Activated CD4-positive, CD25-positive, alpha-beta regulatory T cell (primary cell): ENCODE measurements around the gene GARIN5A.

Experiments used
- DNase-seq, 4 experiments: peaks; one replicate each; lab custom pipeline; 2025; lab: John Stamatoyannopoulos, UW

GARIN5A gene

DNA sequence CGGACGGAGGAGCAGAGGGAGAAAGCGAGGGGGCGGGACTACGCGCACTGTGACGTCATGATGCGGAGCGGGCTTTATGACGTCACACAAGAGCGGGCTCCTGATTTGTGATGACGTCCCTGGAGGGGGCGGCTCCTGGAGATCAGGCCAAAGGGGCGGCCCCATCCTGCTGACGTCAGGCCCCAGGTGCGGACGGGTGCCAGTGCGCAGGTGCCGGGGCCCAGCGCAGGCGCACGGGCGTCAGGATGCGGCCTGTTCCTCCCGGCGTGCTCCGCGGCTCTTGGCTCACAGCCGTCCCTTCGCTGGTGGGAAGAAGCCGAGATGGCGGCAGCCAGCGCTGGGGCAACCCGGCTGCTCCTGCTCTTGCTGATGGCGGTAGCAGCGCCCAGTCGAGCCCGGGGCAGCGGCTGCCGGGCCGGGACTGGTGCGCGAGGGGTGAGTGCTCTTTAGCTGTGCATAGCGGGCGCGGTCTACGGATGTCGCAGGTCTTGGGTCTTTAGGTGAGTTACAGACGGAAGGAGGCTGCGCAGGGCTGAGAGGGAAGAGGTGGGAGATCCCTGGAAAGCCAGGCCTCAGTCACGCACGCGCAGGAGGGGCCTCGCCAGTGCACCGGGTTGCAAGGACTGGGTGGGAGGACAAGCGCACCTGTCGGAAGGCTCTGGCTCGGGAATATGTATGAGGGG, at the start of gene GARIN5A, which contains the start of gene EMC10:
Gene GARIN5A (minus strand): TSS at position 625 of the 683 bp plus-strand sequence. CDS start 460 bp downstream, at position 165.
Gene EMC10 (plus strand): TSS at position 284 of the 683 bp plus-strand sequence. CDS start 38 bp downstream, at position 322.
- DNase-seq, result peak; percentile 80 to 90 (median 84)

- no peak for DNase-seq
Measured at GRCh38 chr19:50522881-50523280, 46.2 kb upstream of the GARIN5A start.

DNA sequence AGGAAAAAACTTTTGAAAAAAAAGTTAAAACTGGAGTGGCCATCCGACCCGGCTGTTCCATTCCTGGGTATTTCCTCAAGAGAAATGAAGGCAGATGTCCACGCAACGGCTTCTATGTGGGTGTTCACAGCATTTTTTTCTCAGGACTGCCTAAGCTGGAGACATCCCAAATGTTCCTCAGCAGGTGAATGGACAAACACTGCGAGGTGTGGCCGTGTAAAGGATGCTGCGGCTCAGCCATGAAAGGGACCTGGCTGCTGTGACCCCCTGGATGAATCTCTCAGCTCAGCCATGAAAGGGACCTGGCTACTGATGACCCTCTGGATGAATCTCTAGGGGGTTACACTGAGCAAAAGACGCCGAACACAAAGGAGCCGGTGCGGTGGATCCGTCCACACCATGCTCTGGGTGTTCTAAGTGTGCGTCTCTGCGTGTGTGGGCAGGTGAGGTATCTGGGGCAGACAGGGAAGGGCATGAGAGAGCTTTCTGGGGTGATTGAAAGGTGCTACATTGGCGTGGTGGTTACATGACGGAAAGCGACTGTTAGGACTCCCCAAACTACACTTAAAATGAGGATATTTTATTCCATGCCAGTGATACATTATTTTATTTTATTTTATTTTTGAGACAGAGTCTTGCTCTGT, 44.3 kb upstream of the GARIN5A start:
- no peak for DNase-seq

DNA sequence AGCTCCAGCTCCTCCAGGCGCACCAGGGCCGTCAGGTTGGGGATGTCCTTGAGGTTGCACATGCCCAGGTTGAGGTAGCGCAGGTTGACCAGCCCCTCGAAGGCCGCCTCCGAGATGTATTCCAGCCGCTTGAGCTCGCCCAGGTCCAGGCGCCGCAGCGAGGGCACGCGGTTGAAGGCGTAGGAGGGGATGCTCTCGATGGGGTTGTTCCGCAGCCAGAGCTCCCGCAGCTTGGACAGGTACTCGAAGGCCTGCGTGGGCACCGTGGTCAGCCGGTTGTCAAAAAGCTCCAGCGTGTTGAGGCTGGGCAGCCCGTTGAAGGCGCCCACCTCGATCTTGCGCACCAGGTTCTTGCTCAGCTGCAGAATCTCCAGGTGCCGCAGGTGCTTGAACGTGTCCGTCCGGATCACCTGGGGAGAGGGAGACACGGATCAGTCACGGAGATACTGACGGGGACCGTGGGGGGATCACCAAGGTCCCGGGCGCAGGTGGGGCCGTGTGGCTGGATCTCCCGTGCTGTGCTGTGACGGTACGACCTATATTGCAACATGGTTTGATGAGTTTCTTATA, 42.4 kb upstream of the GARIN5A start:
- no peak for DNase-seq

- DNase-seq, result no peak
Measured at GRCh38 chr19:50518091-50519005, 41.7 kb upstream of the GARIN5A start.

DNA sequence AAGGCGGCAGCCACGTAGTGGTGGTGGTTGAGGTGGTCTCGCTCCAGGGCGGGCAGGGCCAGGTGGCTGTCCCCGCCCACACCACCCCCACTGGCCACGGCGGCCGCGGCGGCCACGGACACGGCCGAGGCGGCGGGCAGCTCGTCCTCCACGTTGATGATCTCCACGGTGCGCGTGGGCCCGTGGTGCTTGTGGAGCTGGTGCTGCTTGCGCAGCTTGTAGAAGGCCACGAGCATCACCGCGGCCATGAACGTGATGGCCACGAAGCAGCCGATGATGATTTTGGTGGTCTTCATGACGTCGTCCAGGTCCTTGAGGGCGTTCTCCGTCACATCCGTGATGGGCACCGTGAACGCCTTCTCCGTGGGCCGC, 41.0 kb upstream of the GARIN5A start:
- no peak for DNase-seq

- DNase-seq, result no peak
Measured at GRCh38 chr19:50516964-50517703, 40.5 kb upstream of the GARIN5A start.

DNA sequence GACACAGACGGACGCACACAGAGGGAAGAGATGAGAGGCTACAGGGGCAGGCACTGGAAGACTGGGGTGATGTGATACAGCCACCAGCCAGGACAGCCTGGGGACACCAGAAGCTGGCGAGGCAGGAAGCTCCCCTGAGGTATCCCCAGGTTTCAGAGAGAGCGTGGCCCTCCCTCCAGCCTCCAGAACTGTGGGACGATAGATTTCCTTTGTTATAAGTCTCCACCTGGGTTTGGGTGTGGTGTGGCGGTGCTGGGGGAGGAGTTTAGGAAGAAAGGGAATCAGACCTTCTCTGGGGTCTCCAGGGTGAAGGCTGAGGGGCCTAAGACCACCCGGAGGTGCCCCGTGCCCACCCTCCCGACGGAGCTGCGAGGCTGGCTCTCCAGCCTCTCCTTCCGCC, 39.8 kb upstream of the GARIN5A start:
- DNase-seq, result no peak

- no peak for DNase-seq
Measured at GRCh38 chr19:50515168-50515561, 38.5 kb upstream of the GARIN5A start.

- no peak for DNase-seq
Measured at GRCh38 chr19:50514346-50515167, 37.9 kb upstream of the GARIN5A start.

DNA sequence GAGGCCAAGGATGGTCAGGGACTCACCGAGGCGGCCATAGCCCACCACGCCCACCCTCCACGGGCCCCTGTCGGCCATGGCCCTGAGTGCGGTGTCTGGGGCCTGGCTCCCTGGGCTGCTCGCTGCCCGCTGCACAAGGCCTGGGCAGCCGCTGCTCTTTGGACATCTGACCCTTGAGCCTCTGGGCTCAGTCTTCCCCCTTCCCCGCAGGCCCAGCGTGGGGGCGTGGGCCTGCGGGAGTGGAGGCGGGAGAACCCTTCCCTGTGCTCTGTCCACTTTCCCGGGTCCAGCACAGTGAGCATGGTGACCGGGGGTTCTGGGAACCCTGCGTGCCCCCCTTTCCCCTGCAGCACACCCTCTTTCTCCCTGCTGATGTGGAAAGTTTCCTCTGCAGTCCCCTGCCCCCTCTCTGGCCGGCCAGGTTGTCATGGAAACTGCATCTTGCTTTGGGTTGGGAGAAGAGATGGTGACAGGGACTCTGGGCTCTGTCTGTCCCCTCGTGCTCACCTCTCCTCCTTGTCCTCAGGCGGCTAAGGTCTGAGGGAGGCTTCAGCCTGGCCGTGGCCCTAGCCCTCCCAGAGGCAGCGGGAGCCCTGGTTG, 37.2 kb upstream of the GARIN5A start, which contains the start of gene ASPDH:
Gene ASPDH (minus strand): TSS at position 168 of the 600 bp plus-strand sequence. CDS start 90 bp downstream, at position 78.
- DNase-seq, result no peak

DNA sequence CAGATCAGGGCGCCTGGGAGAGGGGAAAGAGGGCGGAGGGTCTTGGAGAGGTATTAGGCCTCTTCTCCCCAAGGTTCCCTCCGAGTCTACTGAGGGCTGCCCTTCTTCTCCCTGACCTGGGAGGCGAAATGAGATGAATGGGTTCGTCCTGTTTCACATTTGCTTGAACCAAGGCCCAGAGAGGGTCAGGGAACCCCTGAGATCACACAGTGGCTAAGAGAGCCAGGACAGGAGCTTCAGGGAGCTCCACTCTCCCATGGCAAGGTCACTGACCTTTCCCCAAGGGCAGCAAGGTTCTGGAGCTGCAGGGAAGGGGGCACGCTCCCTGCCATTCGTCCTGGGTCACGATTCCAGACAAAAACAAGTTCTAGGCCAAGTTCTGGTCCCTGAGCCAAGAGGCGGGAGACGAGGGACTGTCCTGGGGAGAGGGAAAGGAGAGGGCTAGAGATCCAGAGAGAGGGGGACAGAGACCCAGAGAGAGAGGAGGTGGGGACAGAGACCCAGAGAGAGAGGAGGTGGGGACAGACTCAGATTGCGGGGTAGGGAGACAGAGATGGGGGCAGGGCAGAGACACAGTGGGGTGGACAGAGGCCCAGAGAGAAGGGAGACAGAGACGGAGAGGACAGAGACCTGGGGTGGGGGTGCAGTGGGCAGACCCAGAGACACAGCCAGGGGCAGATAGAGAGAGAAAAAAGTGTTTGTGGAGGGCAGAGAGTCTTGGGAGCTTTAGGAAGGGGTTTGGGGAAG, 36.5 kb upstream of the GARIN5A start:
- no peak for DNase-seq

GRCh38 chr19:50512112-50512998, 35.7 kb upstream of the GARIN5A start:
- DNase-seq, result no peak

DNA sequence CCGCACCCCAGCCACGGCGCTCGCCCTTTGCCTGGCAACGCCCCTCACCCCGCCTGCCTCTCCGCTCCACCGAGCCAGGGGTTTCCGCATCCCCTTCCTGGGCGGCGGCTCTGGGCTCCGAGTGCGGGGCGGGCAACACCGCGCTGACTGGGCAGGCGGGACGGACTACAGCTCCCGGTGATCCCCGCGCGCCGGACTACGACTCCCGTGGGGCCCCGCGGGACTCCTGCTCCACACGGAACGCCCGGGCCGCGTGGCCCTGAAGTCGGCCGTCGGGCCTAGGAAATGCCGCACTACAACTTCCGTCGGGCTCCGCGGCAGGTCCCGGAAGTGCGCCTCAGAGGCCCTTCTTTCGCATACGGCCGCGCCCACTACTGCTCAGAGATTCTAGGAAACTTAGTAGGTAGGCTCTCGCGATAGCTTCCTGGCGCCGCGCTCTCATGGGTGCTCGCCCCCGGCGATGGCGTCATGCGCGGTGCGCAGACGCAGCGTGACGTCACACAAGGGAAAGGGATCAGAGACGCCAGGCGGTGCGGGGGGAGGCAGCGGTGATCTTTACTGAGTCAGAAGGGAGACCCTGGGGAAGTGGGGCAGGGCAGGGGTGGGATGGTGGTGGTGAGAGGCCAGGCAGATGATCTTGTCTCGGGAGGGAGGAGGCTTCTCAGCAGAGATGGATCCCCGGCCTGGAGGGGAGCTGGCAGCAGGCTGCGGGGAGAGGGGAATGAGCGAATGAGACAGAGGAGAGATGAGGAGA, 34.6 kb upstream of the GARIN5A start, which contains the start of gene JOSD2:
Gene JOSD2 (minus strand): TSS at position 123 of the 754 bp plus-strand sequence. CDS start 760 bp downstream, outside the sequence.
- DNase-seq, result peak; percentile 95 to 97 (median 95)

DNA sequence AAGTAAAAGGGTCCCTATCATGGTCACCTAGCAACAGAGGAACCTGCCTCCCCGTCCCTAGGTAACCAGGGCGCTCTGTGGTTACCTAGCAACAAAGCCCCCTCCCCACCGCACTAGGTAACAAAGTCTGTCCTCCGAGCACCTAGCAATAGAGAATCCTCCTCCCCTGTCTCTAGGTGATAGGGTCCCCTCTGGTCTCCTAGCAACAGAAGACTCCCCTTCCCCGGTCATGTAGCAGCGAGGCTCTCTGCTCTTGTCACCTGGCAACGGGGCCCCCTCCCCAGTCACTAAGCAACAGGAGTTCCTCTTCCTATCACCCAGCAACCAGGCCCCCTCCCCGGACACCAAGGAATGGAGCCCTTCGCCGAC, 34.0 kb upstream of the GARIN5A start:
- DNase-seq, result no peak

DNA sequence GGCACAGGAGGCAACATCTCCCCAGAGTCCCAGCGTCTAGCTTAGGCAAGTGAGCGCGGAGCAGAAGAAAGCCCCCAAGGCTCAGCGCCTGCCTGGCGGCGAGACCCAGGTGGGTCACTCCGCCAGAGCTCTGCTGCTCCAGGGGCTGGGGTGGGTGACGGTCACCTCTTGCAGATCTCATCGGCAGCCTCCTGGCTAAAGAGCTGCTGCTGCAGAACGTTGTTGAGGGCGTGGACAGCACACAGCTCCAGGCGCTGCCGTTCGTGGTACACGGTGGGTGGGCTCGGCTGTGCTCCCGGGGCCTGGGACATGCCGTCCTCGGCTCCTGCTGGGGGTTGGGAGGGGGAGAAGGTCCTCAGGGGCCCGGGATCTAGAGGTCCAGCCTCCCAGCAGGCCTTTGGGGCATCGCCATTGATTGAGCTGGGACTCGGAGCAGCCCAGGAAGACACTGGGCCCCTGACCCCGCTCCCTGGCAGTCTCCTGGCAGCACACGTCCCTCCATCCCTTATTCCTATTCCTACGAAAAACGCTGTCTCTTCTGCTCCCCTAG, 33.5 kb upstream of the GARIN5A start:
- no peak for DNase-seq

- no peak for DNase-seq
Measured at GRCh38 chr19:50509366-50509765, 32.7 kb upstream of the GARIN5A start.
